Measurements from ENCODE around the gene DOK7.

The DOK7 gene

DNA sequence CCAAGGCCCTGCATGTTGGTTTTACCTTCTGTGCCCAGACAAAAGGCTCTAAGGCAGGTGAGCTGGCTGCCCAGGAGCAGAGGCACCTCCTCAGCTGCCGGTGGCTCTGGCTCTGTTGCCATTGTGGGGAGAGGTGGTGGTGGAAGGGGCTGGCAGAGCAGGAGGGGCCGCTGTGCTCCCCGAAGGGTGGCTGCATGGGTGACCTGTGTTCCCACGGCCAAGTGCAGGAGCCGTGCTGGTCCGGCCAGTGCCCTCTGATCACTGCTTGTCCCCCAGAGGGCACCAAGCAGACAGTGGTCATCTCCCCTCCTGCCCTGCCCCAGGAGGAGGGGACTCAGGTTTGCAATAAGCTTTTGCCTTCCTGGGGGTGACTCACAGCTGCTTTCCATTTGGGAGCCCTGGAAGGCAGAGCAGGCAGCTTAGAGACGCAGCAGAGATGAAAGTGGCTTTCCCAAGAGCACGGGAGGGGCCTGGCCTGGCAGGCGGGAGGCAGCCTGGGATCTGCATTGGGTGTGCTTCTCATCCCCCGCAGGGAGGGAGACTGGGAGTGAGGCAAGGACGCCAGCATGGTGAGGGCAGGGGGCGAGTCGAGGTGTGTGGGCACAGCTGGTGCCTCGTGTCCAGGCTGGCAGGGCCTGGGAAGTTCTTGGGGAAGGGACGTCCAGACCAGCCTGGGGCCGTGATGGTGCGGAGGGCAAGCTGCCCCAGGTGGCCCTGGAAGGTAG, 28.7 kb downstream of the DOK7 start:
- no peak for DNase-seq

DNA sequence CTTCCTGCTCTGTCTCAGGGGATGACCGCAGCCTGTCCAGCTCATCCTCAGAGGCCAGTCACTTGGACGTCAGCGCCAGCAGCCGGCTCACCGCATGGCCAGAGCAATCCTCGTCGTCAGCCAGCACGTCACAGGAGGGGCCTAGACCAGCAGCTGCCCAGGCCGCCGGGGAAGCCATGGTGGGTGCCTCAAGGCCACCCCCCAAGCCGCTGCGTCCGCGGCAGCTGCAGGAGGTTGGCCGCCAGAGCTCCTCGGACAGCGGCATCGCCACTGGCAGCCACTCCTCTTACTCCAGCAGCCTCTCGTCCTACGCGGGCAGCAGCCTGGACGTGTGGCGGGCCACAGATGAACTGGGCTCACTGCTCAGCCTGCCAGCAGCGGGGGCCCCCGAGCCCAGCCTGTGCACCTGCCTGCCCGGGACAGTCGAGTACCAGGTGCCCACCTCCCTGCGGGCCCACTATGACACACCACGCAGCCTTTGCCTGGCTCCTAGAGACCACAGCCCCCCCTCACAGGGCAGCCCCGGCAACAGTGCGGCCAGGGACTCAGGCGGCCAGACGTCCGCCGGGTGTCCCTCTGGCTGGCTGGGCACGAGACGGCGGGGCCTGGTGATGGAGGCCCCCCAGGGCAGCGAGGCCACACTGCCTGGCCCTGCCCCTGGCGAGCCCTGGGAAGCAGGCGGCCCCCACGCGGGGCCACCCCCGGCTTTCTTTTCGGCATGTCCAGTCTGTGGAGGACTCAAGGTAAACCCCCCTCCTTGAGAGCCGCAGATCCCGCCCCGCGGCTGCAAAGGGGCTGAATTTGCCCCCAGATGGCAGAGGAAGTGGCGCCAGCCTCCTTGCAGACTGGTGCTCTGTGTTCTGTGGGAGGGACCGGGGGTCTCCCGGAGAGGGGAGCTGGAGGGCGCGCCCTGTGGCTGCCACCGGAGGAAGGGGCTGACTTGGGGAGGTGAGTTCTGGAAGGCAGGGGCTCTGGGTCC, 29.9 kb downstream of the DOK7 start:
- DNase-seq, result no peak

DNA sequence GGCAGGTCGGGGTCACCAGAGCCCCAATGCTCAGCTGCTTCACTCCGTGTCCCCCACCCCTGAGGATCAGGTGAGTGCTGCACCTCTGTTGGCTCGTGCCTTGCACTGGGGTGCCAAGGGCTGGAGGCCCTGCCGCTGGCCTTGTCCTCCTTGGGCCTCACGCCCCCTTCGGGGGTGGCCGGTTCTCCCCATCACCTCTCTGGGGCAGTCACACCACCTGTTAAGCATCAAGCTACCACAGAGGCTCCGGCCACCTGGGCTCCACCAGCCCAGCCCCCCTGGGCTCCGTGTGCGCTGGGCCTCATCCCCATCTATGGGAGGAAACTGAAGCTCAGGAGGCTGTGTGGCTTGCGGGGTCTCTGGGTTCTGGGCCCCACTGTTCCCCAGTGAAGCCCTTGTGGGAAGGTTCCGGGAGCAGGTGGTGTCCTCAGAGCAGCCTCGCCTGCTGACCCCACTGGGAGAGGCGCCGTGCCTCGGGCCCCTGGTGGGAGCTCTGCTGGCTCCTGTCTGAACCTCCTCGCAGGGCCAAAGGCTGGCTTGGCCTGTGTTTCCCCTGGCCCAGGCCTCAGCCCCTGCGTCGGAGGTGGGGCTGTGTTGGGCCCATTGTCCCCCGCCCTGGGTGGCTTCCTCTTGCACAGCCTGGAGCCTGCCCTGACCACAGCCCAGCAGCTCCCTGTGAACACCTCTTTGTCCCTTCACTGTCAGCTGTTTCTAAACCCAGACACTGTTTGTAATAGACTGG, 30.8 kb downstream of the DOK7 start:
- no peak for DNase-seq

DNA sequence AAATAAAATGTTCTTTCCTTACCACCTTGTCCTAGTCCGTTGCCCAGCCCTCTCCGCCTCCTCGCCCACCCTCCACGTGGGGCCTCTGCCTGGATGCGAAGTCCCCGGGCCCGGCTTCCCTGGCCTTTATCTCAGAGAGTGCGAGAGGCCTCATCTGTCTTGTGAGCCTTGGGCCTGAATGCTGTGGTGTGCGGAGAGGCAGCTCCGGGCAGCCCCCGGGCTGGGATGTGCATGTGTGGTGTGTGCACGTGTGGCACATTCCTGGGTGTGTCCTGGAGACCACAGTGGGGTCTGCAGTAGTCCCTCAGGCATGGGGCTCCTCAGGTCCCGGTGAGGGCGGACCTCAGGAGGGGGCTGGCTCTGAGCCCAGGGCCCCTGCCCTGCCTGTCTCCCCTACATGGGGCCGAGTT, 31.4 kb downstream of the DOK7 start:
- DNase-seq, result no peak

DNA sequence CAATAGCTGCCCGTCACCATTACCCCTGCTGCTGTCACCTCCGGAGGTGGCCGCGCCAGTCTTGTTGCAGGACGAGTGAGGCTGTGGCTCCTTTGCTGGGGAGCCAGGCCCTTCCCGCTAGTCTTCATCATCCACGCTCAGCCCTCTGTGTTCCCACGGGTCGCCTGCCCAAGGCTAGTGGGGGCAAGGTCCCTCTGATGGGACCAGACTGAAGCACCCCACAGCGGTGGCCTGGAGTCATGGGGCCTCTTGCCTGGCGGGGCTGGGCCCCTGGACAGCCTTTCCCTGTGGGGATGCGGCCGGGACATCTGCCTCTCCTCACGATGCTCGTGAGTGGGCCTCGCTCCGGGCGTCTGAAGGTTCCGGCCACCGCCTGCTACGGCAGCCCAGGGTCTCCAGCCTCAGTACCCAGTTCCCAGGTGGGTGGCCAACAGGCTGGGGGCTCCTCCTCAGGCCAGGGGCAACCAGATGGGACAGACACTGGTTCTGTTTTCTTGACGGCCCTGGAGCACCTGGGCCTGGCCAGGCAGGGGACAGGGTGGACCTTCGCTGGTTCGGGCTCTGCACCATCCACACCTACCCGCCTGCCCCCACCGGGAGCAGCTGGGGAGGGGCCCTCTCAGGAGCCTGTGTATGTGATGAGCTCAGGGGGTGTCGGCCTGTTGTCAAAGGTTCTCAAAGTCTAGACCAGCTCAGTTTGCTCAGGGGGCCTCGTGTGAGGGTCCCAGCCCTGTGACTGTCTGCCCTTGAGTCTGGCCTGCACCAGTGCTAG, 32.3 kb downstream of the DOK7 start:
- DNase-seq, result no peak

DNA sequence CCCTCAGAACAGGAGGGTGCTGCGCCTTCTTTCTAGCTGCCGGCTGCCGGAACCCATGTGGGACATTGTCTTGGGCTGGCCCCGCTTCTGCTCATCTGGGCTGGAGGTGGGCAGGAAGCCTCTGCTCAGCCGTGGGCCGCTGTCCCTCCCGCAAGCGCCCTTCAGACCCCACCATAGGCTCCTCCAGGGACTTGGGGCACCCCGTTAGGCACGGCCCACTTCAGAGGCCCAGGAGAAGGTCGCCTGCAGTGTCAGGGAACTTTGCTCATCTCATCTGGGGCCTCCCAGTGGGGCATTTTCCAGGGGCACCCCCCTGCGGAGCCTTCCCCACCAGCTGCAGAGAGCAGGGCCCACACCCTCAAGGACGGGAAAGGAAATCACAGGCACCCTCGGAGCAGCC, 32.9 kb downstream of the DOK7 start:
- DNase-seq, result no peak

DNA sequence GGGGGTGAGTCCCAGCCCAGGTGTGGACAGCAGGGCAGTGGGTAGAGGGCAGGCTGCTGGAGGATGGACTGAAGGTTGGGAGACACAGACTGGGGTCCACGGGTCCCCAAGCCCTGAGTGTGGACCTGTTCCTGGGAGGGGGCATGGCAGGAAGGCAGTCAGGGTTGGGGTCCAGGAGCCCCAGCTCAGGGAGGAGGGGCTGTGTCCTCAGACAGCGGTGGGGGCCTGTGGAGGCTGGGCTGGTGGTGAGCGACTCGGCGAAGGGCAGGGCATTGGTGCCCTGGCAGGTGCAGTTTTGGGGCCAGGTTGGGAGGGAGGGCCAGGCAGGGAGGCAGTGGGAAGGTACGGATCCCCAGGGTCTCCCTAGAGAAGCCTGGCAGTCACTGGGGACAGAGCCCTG, 34.0 kb downstream of the DOK7 start:
- DNase-seq, result no peak

DNA sequence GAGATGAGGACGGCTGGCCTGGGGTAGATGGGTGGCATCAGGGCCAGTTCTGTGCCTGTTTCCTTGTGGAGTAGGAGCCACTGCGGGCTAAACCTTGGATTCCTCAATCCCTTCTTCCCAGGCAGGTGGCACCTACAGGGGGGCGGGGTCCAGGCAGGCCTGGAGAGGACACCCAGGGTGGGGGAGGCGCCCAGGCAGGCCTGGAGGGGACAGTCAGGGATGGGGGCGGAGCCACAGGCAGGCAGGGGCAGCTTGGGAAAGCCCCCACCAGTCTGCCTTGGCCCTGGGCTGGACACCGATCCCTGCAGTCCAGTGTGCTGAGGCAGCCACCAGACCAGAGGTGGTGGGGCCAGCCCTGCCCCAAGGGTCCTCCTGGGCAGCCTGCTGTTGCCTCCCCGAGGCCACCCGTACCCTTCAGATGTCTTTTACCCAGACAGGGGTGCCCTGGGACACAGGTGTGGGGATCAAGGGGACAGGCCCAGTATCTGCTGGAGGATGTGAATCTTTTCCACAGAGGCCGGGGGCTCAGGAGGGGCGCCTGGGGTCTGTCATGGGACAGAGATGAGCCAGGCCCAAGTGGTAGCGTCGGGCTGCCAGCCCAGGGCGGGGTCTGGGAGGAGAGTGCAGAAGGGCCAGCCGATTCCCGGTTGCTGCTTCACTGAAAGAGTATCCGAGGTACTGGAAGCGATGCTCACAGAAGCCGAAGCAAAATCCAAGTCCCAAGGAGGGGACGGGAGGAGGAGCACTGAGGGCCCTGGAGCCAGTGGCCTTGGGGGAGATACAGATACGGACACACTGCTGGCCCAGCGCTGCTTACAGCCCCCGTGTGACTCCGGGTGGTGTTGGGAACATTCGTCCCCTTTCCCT, 34.6 kb downstream of the DOK7 start:
- no peak for DNase-seq

DNA sequence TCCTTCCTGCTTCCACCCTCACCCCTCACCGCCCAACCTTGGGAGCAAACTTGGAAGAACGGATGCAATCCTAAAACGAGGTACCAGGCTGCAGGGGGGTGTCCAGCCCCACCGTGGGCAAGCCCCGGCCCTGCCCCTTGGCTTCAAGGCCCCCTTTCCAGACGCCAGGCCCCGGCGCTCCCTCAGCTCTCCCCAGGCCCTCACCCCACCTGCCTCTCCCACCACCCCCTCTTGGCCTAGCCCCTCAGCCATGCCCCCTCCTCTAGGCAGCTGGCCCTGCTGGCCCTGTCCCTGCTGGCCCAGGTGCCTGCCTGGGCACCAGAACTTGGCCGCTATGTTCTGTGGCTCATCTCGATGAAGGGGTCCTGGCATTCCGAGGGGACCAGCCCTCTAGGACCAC, 35.3 kb downstream of the DOK7 start:
- no peak for DNase-seq

DNA sequence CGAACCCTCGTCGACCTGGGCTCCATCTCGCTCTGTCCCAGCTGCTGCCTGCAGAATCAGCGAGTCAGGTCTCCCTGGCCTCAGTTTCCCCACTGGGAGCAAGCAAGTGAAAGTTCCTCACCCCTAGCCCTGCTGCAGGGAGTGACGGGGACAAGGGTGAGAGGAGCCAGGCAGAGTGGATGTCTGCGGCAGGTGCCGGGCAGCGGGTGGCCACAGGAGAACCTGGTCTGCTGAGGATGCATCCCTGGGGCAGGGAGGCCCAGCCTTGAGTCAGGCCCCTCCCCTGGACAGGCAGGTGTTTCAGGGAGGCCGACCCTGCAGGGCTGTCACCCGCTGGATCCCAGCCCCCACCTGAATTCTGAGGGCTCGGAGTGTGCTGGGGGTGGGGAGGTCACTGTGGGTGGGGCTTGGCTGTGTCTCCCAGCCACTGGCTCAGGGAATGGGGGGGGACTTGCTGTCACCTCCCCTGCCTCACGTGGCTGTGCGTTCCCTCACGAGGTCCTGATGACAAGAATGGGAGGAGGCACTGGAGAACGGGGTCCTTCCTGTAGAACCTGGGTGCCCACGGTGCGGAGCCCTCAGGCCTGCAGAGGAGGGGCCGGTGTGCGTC, 35.9 kb downstream of the DOK7 start:
- no peak for DNase-seq

DNA sequence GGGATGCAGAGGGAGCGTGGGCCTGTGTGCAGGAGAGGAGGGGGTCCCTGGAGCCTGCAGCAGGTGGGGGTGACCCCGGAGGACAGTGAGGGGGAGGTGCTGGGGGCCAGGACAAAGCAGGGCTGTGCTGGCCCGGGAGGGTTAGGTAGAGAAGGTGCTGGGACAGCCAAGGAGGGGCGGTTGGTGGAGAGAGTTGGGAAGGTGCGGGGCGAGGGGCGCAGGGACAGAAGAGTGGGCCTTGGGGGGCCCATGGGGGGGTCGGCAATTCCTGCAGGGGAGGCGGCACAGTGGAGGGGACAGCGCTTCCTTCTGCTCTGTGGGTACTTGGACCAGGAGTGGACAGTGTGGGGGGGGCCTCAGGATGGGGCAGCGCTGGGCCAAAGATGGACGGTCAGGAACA, 36.6 kb downstream of the DOK7 start:
- no peak for DNase-seq

DNA sequence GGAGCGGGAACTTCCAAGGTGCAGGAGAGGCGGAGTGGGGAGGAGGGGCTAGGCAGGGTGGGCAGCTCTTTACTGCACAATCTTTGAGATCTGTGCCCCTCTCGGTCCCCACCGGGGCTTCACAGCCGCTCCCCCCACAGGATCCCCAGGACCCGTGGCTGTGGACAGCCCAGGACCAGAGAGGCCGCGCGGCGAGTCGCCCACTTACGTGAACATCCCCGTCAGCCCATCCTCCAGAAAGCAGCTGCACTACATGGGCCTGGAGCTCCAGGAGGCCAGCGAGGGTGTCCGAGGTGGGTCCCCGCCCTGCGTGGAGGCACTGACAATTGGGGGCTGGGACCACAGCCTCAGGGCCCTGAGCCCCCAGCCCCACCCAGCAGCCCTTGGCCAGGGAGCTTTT, 37.0 kb downstream of the DOK7 start:
- DNase-seq, result no peak

DNA sequence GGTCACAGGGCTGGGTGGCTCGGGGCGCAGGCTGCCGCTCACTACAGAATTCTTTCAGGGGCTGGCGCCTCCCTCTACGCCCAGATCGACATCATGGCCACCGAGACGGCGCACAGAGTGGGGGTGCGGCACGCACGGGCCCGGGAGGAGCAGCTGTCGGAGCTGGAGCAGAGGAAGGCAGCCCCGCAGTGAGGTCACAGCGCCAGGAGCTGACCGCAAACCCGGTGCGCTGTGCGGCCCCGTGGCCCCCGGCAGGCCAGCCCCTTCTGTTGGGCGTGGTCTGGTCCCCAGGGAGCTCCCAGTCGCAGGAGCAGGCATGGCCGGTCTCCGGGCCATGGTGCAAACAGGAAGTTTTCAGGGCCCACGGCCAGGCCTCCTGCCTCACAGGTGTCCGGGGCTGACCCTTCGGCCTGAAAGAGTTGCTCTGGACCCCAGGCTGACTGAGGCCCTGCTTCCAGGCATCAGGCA, 37.6 kb downstream of the DOK7 start:
- DNase-seq, result no peak

DNA sequence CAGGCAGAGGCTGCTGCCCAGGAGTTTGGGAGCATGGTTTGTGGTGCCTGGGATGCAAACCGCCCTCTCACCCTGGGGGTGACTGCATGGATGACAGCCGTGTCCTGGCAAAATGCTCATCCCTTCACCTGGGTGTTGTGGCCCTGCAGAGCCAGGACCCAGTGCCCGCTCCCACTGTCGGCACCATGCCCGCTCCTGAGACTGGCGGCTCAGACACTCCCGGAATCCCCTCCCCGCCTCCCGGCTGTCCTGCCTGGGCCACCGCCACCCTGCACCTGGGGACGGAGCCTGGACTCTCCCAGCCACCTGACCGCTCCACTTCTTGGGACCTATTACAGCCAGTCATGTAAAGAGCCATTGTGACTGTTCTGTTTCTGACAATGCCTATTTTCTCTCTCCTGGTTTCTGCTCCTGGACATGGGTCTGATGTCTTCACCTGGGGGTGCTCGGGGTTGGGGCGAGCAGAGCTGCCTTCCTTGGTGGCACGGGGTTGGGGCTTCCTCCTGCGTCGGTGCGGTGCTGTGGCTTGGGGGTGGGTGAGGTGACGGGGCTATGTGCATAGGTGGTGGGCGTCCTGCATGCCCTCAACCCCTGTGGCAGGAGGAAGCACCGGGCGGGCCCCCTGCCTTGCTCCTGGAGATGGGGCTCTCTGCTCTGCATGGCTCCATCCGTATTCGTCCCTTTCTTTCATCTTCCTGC, 38.2 kb downstream of the DOK7 start:
- no peak for DNase-seq

DNA sequence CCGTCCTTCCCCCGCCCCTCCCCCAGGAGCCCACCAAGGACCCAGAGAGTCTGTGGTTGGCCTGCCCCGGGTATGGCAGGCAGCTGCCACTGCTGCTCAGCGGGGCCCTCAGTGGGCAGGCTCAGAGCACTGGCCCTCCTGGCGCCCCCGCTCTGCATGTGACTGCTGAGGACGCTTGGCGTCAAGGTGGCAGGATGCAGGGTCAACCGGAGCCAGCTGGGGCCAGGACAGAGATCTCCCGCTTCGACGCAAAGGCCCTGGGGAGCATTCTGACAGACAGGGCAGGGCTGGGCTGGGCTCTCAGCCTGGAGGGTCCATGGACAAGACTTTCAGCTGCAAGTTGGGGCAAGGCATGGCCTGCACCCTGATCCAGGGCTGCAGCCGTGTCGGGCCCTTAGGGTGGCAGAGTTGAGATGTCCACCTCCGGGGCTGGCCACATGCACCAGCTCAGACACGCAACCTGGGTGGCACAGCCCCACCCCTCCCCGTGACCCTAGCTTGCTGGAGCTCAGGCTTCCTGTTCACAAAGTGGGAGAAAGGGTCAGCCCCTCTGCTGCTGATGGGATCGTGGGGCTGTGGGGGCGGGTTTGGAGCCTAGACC, 38.8 kb downstream of the DOK7 start:
- DNase-seq, result no peak

DNA sequence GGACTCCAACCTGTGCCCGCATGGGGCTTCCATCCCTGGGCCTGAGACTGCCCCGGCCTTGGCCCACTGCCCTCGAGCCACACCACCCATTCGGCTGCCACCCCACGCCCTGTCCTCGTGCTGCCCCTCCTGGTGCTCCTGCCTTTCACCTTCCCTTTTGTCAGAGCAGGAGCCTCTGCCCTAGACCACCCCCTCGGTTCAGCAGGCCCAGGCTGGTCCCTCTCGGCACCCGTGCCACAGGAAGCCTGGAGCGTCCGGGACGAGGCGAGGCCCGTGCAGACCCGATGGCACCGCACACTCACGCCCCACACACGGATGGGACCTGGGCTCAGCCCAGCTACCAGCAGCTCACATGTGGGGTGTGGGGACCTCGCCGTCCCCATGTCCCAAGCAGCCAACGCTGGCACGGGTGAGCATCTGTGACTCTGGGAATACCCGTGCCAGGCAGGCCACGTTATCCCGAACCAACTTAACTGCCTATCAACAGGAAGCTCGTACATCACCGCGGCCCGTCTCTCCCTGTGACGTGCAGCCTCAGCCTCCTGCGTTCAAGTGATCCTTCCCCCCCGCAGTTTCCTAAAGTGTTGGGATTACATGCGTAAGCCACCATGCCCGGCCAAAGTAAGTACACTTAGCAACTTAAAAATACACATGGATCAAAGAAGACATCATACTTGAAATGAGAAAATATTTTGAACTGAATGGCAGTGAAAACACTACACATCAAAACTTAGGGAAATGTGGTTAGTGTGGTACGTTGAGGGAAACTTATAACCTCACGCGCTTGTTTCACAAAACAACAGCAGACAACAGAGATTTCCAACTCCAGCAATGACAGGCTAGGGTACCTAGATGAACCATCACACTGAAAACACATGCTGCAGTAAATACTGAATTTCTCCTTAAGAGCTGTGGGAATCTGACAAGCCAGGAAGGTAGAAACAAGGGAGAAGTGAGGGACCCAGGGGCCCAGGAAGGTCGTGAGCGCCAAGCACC, 40.1 kb downstream of the DOK7 start:
- DNase-seq, result no peak

DNA sequence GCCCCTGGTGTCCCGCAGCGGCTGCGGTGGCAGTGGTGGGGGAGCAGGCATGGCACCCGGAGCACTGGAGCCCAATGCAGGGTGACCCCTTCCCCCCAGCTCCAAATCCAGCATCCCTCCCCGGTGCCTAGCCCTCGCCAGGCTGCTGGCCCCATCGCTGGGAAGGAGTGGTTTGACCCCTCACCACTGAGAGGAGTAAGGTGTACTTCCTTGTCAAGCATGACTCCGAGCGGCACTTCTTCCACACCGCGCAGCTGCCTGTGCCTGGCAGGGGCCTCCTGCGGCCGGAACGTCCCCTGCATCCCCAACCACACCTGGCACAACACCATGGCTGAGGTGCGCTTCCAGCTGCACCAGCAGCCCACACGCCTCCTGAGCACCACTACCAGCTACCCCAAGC, 42.1 kb downstream of the DOK7 start:
- no peak for DNase-seq

DNA sequence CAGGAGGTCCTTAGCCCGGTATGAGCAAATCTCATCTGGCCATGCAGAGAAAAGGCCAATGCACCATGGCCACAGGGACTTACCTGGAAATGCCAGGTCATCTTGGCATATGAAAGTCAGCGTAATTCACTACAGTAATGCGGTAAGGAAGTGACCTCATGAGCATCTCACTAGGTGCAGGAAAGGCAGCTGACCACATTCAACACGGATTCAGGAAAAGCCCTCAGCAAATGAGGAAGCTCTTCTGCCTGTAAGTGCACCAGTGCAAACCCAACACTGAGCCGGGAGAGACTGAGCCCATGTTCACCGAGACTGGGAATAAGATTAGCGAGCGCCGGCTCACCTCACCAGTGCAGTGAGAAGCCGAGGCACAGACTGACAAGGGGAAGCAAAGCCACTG, 45.4 kb downstream of the DOK7 start:
- no peak for DNase-seq

DNA sequence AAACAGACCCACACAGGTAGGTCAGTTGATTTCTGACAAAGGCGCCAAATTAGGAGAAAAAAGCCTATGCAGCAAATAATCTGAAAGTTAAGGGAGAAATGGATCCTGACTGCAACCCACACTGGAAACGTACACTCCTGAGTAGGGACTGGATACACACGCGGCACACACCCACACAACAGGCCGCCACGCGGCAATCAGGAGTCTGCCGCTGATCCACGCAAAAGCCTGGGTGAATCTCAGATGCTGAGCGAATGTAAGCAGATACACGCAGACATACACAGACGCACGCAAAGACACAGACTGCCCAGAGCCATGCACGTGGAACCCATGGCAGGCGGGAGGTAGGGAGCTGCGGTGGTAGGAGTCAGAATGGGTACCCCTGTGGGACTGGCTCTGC, 47.4 kb downstream of the DOK7 start:
- DNase-seq, result no peak

Data from T-helper 9 cell (primary cell).